Activated naive CD8-positive, alpha-beta T cell treated with anti-CD3 and anti-CD28 coated beads for 36 hours (primary cell): ENCODE data around the gene GIPC2. TPM values are rescaled to one million over a fixed set of nuclear protein-coding genes. Genes with fewer than 3 reads are reported as not detected.
A peak's percentile ranks its signal among the peaks of the same experiment; 100 is the strongest.
"Not testable (repeated sequence)": the region's sequence is repeated elsewhere in the genome, so short reads cannot be mapped to it uniquely, and the experiment has no call there.

ENCODE experiments used
- DNase-seq: peaks from one replicate; pipeline ENCODE4 v3.0.0; 2021
- H3K27ac Mint-ChIP-seq: one replicate; pipeline ENCODE4 v1.8.0; 2022; ENCODE audit warnings: mild to moderate bottlenecking, moderate library complexity, mixed read lengths
- H3K27me3 Mint-ChIP-seq: one replicate; pipeline ENCODE4 v1.8.0; 2022; ENCODE audit warnings: mild to moderate bottlenecking, mixed read lengths
- H3K36me3 Mint-ChIP-seq: one replicate; pipeline ENCODE4 v1.8.0; 2021; ENCODE audit warnings: mild to moderate bottlenecking, mixed read lengths
- H3K4me1 Mint-ChIP-seq: one replicate; pipeline ENCODE4 v1.8.0; 2021; ENCODE audit warnings: mixed read lengths
- H3K4me3 Mint-ChIP-seq: one replicate; pipeline ENCODE4 v1.8.0; 2022; ENCODE audit warnings: mild to moderate bottlenecking, moderate library complexity, mixed read lengths
- H3K9me3 Mint-ChIP-seq: one replicate; pipeline ENCODE4 v1.8.0; 2022; ENCODE audit warnings: mixed read lengths
- total RNA-seq, 2 experiments: library from RNA; stranded (reverse); gene quantifications; one replicate each; pipeline ENCODE4 v1.2.3, GENCODE V29; 2021

Gene GIPC2
- total RNA-seq = under 1 TPM; 0.14 to 0.20 TPM

DNA sequence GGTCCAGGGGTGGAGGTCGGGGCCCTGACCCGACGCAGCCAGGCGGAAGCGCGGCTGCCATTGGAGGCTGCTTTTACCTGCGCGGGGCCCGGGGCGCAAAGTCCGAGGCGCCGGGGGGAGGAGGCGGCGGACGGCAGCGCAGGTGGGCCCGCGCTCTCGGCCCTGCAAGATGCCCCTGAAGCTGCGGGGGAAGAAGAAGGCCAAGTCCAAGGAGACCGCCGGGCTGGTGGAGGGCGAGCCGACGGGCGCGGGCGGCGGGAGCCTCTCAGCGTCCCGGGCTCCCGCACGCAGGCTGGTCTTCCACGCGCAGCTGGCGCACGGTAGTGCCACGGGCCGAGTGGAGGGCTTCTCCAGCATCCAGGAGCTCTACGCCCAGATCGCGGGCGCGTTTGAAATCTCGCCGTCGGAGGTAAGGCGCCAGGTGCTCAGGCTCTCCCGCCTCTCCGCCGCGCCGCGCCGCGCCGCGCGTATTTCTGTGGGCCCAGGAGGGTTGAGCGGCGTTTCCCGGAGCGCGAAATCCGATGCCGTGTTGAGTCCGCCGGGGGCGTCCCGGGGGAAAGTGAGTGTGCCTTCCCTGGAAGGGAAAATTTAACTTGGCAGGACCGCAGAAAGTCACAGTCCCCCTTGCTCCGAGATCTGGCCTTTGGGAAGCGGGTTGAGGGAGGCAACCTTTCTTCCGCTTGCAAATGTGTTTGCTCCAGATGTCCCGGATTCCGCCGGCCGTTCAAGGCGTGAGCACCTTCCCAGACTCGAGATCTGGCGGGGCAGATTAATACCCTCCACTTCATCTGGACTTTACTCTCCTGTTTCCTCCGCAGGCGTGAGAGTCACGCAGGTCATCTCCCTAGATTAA, at the start of gene GIPC2:
GIPC2 (plus strand) TSS at position 41 of the 853 bp plus-strand sequence; CDS start at position 170, 129 bp downstream.
- Mint-ChIP-seq H3K36me3 (no peaks in the 10 kb centered on the region), H3K27ac (no peak within 1 kb of the TSS), H3K9me3 (peaks cover 2% of the 10 kb centered on the region), H3K4me3 (peak within 1 kb of the TSS; percentile 70), H3K27me3 (peaks cover 51% of the 10 kb centered on the region), H3K4me1 (peaks cover 42% of the 10 kb centered on the region)
- peak; percentile 48 for DNase-seq

DNA sequence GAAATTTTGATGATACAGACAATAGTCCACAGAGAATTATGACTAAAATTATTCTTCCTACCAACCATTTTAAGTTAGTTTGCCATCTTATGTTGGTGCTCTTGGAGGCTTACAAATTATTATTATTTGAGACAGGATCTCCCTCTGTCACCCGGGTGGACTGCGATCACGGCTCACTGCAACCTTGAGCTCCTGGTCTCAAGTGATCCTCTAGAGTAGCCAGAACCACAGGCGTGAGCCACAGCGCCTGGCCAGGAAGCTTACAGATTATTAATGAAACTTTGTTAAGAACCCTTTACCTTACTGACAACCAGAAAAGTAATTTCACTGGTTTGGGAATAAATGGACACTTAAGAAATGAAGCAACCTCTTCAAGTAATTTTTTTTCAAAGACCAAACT, 49.0 kb upstream of the GIPC2 start:
- H3K27ac Mint-ChIP-seq = no peak overlapping the region
- DNase-seq = no peak
- no peak overlapping the region for H3K4me3 Mint-ChIP-seq

DNA sequence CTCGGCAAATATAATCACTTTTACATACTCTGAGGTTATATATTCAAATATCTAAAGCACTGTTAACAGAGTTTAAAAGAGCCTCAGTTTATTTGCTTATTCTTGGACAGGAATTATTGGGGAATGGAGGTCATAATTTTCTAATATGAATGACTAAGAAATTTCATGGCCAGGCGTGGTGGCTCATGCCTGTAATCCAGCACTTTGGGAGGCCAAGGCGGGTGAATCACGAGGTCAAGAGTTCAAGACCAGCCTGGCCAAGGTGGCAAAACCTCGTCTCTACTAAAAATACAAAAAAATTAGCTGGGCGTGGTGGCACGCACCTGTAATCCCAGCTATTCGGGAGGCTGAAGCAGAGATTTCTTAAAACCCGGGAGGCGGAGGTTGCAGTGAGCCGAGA, 45.2 kb upstream of the GIPC2 start:
- H3K27ac Mint-ChIP-seq, H3K4me3 Mint-ChIP-seq, DNase-seq, H3K27me3 Mint-ChIP-seq, H3K9me3 Mint-ChIP-seq: not testable (repeated sequence)
- Mint-ChIP-seq H3K4me1 (peaks cover 20% of the 10 kb centered on the region), H3K36me3 (peaks cover 10% of the 10 kb centered on the region)

More for the DNA sequence above, 49.0 kb upstream of the GIPC2 start:
- Mint-ChIP-seq H3K9me3 (no peaks in the 10 kb centered on the region), H3K27me3 (no peaks in the 10 kb centered on the region), H3K36me3 (peaks cover 15% of the 10 kb centered on the region), H3K4me1 (no peaks in the 10 kb centered on the region)

DNA sequence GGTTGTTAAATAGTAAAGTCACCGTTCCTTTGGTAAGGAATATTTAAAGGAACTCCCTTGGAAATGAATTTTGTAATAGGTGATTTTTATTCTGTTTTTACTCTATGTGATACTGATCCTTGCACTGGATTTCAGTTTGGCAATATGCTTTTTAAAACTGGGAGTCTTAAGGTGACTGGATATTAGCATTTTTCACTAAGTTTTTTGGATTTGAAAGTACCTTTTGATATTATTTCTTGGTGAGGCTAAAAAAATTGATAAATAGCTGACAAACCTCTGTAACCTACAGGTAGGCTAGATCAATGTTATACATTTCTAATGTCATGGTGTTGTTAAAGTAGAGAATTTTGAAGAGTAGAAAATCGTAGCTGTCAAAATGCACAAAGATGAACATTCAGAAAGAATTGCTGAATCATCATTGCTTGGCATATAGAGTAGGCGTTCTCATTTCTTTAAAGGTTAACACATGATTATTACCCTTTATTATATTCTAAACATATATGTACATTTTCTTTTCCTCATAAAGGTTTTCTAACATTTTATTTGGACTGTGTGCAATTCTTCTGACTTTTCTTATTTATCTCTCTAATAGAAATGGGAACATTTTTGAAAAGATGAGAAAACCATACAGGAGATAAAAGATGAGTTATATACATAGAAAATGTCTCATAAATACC, 42.6 kb upstream of the GIPC2 start:
- Mint-ChIP-seq H3K9me3 (peaks cover 2% of the 10 kb centered on the region), H3K27me3 (peaks cover 4% of the 10 kb centered on the region), H3K4me3 (no peak overlapping the region), H3K36me3 (peaks cover 4% of the 10 kb centered on the region), H3K27ac (peak overlapping the region; percentile 45), H3K4me1 (peaks cover 26% of the 10 kb centered on the region)
- no peak for DNase-seq

DNA sequence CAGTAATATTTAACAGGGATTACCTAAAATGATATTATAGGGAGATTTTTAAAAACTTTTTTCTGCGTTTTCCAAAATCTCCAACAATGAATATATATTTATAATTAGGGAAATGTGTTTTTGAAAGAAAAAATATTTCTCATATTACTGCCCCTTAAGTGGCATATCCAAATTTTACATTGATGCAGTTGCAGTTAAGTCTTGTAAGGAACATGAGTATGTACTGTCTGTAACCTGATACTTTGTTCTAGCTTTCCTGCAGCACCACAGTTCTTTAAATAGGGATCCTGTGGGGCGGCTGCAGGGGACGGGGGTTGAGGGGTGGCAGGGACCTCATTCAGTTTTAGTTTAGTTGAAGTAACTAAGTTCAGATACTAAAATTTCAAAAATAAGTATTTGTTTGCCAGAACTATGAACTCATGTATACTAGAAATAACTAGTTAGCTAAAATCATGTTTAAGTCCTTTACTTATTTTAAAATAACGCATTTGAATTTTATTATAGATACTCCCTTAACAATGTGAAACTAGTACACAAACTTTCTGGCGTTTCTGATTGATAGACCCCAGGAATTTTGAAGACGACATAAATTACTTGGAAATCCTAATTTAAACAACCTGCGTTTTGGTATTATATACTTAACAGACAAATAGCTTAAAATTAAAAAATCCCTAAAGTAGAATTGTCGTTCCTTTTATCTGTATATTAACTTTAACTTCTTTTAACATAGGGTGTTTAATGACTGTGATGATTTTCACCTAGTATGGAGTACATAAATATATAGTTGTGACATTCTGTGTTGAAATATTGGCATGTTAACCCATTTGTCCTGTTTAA, 41.7 kb upstream of the GIPC2 start:
- peaks cover 31% of the 10 kb centered on the region for H3K4me1 Mint-ChIP-seq
- H3K36me3 Mint-ChIP-seq = peaks cover 3% of the 10 kb centered on the region
- H3K27me3 Mint-ChIP-seq = peaks cover 4% of the 10 kb centered on the region
- H3K4me3 Mint-ChIP-seq = peak overlapping the region; percentile 88
- H3K9me3 Mint-ChIP-seq = peaks cover 2% of the 10 kb centered on the region
- peak overlapping the region; percentile 100 for H3K27ac Mint-ChIP-seq
- DNase-seq = peak; percentile 59

DNA sequence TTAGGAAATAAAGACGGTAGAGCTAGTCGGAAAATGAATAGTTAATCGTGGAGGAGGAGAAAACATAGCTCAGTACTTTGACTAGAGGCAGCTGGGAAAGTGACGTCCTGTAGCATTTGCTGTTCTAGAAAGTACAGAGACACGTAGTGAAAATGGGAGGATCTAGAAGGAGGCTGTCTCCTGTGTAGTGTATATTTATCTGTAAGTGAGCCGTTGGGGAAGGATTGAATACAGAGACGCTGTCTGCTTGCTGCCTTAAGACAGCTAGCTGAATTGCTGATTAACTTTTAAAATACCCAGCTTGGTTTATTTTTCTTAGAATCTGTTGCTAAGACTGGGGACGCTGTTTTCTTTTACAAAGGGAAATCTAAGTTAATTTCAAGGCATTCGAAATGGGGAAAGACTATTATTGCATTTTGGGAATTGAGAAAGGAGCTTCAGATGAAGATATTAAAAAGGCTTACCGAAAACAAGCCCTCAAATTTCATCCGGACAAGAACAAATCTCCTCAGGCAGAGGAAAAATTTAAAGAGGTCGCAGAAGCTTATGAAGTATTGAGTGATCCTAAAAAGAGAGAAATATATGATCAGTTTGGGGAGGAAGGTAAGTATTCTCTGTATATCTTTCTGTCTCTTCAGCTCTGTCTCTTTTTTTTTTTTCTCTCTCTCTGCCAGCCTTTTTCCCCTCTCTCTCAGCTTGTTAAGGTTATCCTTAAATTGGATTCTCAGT, 40.9 kb upstream of the GIPC2 start, which contains the start of gene DNAJB4:
DNAJB4 (plus strand) TSS at position 221 of the 729 bp plus-strand sequence; CDS start at position 393, 172 bp downstream.
- peak within 1 kb of the TSS; percentile 100 for H3K27ac Mint-ChIP-seq
- peaks cover 4% of the 10 kb centered on the region for H3K27me3 Mint-ChIP-seq
- H3K9me3 Mint-ChIP-seq = peaks cover 2% of the 10 kb centered on the region
- peak; percentile 60 for DNase-seq
- peak within 1 kb of the TSS; percentile 88 for H3K4me3 Mint-ChIP-seq
- peaks cover 38% of the 10 kb centered on the region for H3K4me1 Mint-ChIP-seq
- H3K36me3 Mint-ChIP-seq = peaks cover 3% of the 10 kb centered on the region

- H3K27me3 Mint-ChIP-seq = peaks cover 4% of the 10 kb centered on the region
- H3K4me1 Mint-ChIP-seq = peaks cover 40% of the 10 kb centered on the region
- peak overlapping the region; percentile 88 for H3K4me3 Mint-ChIP-seq
- DNase-seq = no peak
- H3K9me3 Mint-ChIP-seq = peaks cover 2% of the 10 kb centered on the region
- peaks cover 3% of the 10 kb centered on the region for H3K36me3 Mint-ChIP-seq
- H3K27ac Mint-ChIP-seq = peak overlapping the region; percentile 100
Measured at GRCh38 chr1:78005448-78005722, 40.4 kb upstream of the GIPC2 start.

DNA sequence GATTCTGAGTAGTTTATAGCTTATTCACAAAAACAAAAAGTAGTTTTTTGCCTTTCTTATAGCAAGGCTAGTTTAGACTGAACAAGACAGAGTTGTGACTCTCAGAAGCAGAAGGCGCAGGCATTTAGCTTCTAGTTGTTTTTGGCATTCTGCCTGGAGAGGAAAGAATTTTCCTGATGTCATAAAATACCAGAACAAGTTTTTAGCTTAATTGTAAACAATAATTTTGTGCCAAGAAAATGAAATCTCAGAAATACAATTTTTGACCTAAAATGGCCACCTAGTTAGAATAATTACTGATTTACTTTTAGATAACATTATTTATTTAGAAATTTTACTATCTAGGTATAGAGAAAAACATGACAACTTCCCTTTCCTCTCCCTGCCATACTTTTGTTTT, 40.0 kb upstream of the GIPC2 start:
- H3K27me3 Mint-ChIP-seq = peaks cover 4% of the 10 kb centered on the region
- peaks cover 41% of the 10 kb centered on the region for H3K4me1 Mint-ChIP-seq
- H3K27ac Mint-ChIP-seq = no peak overlapping the region
- H3K4me3 Mint-ChIP-seq = peak overlapping the region; percentile 88
- DNase-seq = no peak
- peaks cover 2% of the 10 kb centered on the region for H3K9me3 Mint-ChIP-seq
- H3K36me3 Mint-ChIP-seq = peaks cover 3% of the 10 kb centered on the region

DNA sequence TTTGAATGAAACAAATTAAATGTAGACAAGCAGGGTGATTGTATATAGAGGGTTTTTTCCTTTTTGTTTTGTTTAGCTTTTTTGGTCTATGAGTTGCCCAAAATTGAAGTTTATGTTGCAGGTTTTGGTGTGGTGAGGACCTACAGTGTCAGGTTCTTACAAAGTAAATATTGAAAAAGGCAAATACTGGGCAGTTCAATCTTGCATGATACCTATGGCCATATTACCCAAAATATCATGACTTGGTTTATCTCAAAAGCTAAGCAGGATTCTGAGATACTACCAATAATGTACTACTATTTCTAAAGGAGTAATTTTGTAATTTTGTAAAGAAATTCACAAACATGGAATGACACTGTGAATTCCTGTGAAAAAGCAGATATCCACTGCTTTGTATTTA, 39.2 kb upstream of the GIPC2 start:
- Mint-ChIP-seq H3K27ac (no peak overlapping the region), H3K9me3 (peaks cover 2% of the 10 kb centered on the region), H3K36me3 (peaks cover 3% of the 10 kb centered on the region), H3K4me1 (peaks cover 44% of the 10 kb centered on the region), H3K4me3 (no peak overlapping the region), H3K27me3 (peaks cover 4% of the 10 kb centered on the region)
- no peak for DNase-seq

DNA sequence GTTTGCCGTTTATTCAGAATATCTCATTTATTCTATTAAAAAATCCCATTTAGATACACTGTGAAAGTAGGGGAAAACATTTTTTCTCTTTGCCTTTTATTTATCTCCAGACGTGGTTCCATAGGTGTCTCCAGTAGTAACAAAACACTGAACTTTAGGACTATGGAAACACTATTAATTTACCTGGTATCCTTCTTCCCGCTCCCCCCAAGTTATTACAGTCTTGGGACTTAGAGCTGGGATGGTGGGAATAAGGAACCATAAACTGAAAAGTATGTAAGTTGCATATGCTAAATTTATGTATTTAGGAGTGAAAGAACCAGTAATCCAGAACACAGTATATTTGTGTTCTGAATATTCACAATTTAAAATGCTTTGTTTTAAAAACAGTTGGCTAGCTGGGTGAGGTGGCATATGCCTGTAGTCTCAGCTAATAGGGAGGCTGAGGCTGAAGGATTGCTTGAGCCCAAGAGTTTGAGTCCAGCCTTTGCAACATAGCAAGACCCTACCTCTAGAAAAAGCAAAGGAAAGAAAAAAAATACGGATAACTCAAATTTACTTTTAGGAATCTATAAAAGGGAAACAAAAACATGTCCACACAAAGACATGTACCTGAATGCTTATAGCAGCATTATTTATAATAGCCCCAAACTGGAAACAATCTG, 38.0 kb upstream of the GIPC2 start:
- peaks cover 4% of the 10 kb centered on the region for H3K36me3 Mint-ChIP-seq
- H3K4me3 Mint-ChIP-seq = no peak overlapping the region
- H3K27me3 Mint-ChIP-seq = peaks cover 4% of the 10 kb centered on the region
- H3K27ac Mint-ChIP-seq = no peak overlapping the region
- no peak for DNase-seq
- H3K4me1 Mint-ChIP-seq = peaks cover 39% of the 10 kb centered on the region
- H3K9me3 Mint-ChIP-seq = peaks cover 2% of the 10 kb centered on the region

GRCh38 chr1:78009276-78009675, 36.5 kb upstream of the GIPC2 start:
- Mint-ChIP-seq H3K4me3 (no peak overlapping the region), H3K27ac (no peak overlapping the region), H3K27me3 (peaks cover 4% of the 10 kb centered on the region), H3K4me1 (peaks cover 29% of the 10 kb centered on the region), H3K36me3 (peaks cover 9% of the 10 kb centered on the region), H3K9me3 (peaks cover 2% of the 10 kb centered on the region)
- DNase-seq = no peak

DNA sequence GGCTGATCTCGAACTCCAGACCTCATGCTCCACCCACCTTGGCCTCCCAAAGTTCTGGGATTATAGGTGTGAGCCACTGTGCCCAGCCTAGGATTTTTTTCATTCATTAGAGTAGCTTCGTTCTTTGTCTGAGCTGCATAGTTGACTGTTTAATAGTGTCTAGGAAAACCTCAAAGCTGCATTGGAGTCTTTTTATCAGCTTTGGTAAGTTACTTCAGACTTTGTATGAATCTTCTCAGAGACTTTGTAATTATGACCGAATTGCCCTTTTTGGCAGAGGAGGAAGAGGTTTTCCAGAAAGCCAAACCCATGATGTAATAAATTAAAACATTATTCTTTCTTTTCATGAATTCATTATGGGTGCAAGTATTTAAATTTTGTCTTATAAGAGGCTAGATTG, 35.9 kb upstream of the GIPC2 start:
- Mint-ChIP-seq H3K36me3 (peaks cover 6% of the 10 kb centered on the region), H3K9me3 (no peaks in the 10 kb centered on the region), H3K27me3 (no peaks in the 10 kb centered on the region), H3K27ac (no peak overlapping the region), H3K4me1 (peaks cover 25% of the 10 kb centered on the region), H3K4me3 (no peak overlapping the region)
- no peak for DNase-seq

- DNase-seq = no peak
- peaks cover 7% of the 10 kb centered on the region for H3K36me3 Mint-ChIP-seq
- H3K9me3 Mint-ChIP-seq = no peaks in the 10 kb centered on the region
- peaks cover 23% of the 10 kb centered on the region for H3K4me1 Mint-ChIP-seq
- no peaks in the 10 kb centered on the region for H3K27me3 Mint-ChIP-seq
- H3K27ac Mint-ChIP-seq = no peak overlapping the region
- H3K4me3 Mint-ChIP-seq = no peak overlapping the region
Measured at GRCh38 chr1:78011050-78011449, 34.7 kb upstream of the GIPC2 start.

GRCh38 chr1:78015148-78015547, 30.6 kb upstream of the GIPC2 start:
- Mint-ChIP-seq H3K4me1 (peaks cover 5% of the 10 kb centered on the region), H3K9me3 (no peaks in the 10 kb centered on the region), H3K36me3 (peaks cover 13% of the 10 kb centered on the region), H3K27ac (no peak overlapping the region), H3K4me3 (no peak overlapping the region), H3K27me3 (no peaks in the 10 kb centered on the region)
- no peak for DNase-seq
